ENCODE measurements around the gene PCNX2.

DNA sequence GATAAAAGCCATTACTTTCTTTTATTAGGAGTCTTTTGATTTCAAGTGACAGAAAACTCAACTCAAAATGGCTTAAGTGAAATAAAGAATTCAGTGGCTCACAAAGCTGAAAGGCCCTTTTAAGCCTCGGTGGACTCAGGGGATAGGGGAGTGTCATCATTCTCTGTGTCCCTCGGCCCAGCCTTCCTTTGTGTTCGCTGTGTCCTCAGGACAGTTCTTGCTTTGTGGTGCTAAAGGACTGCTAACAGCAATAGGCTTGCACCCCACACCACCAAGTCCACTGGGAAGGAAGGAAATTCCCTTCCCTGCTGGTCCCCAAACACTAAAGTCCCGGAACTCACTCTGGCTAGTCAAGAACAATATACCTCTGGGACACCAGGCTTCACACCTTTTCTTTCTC lies 216.0 kb downstream of the PCNX2 start:
- TF ChIP-seq YY1 (IDR thresholded peaks at IDR 0.05; ENCODE audit: insufficient read depth, insufficient read length) (no peak), ZNF274 (IDR thresholded peaks at IDR 0.05; ENCODE audit: low read depth, low read length) (no peak), SUZ12 (IDR thresholded peaks at IDR 0.05; ENCODE audit: extremely low read depth, insufficient read depth, insufficient read length) (no peak)
